GM21619 (cell line): ENCODE data around the gene CDC25A.
A peak's percentile ranks its signal among the peaks of the same experiment; 100 is the strongest.
"Not testable (repeated sequence)": the region's sequence is repeated elsewhere in the genome, so short reads cannot be mapped to it uniquely, and the experiment has no call there.

Source experiments
- ATAC-seq: cut with Tn5 transposase; IDR thresholded peaks from one replicate; pipeline ENCODE4 v1.9.1; 2021; ENCODE audit not compliant: unreplicated experiment

Gene CDC25A

GRCh38 chr3:48188266-48189201 is at the start of gene CDC25A:
Gene CDC25A (minus strand): TSS chr3:48188417. CDS start chr3:48187947, 470 bp downstream.
- peak; percentile 93 for ATAC-seq

- ATAC-seq: no peak
Observed at GRCh38 chr3:48236531-48236930, 48.3 kb upstream of the CDC25A start.

DNA sequence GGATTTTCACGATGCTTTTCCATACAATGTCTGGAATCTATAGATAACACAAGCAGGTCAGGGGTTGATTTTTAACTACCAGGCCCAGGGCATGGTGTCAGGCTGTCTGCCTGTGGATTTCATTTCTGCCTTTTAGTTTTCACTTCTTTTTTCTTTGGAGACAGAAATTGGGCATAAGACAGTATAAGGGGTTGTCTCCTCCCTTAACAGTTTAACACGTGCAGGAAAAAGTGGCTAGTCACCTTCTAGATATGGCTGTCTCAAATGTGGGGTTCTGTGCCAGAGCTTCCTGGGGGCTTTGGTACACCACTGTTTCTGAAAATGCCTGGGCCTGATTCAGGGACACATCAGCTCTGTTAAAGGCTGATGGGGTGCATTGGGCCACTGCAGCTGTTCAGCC is 45.3 kb upstream of the CDC25A start:
- no peak for ATAC-seq

DNA sequence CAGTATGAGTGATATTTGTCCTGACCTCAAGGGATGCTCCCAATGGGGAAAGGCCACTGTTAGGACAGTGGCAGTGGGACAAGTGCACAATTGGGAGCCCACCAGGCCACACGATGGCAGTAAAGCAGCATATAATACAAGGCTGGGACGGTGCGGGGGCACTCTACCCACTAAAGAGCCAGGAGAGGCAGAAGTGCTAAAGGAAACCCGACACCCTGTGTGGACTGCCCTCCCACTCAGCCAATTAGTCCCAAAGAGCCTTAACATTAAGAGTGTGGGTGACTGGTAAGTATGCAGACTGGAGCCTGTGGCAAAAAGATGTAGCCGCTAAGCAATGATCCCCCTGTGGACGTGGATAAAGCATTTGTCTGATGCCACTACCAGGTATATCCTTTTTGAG is 44.5 kb upstream of the CDC25A start:
- ATAC-seq: peak; percentile 72

GRCh38 chr3:48232232-48232631 is 44.0 kb upstream of the CDC25A start:
- ATAC-seq: no peak

GRCh38 chr3:48226939-48227338 is 38.7 kb upstream of the CDC25A start:
- ATAC-seq: no peak

- no peak for ATAC-seq
Observed at GRCh38 chr3:48225587-48225986, 37.4 kb upstream of the CDC25A start.

DNA sequence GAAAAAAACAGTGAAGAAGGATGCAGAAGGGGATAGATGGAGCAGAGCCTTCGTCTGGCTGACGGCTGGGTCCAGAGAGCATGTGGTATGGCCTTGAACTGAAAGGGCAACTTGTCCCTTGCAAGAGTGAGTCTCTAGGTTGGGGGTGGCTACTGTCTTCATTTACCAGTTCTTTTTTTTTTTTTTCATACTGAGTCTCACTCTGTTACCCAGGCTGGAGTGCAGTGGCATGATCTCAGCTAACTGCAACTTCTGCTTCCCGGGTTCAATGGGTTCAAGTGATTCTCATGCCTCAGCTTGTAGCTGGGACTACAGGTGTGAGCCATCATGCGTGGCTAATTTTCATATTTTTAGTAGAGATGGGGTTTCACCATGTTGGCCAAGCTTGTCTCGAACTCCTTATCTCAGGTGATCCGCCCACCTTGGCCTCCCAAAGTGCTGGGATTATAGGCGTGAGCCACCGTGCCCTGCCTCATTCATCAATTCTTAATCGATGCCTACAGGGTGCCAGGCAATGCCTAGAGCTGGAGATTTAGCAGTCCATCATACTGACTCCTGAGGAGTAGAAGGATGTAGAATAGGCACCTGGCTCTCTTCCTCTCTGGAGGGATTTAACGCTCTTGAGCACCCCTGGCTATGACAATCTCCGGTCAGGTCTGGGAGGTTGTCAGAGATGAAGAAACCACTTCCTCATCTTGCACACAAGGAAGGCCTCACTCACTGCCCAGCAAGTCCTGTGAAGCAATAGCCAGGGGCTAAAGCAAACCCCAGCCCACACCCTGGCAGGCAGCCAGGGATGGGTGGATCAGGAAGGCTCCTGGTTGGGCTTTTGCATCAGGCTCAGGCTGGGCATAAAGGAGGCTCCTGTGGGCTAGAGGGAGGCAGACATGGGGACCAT is 34.6 kb upstream of the CDC25A start, which contains the start of gene CAMP:
Gene CAMP (plus strand): TSS at position 880 of the 898 bp plus-strand sequence. CDS start 17 bp downstream, at position 897.
- peak; percentile 49 for ATAC-seq

- ATAC-seq: no peak
Observed at GRCh38 chr3:48220746-48221145, 32.5 kb upstream of the CDC25A start.

DNA sequence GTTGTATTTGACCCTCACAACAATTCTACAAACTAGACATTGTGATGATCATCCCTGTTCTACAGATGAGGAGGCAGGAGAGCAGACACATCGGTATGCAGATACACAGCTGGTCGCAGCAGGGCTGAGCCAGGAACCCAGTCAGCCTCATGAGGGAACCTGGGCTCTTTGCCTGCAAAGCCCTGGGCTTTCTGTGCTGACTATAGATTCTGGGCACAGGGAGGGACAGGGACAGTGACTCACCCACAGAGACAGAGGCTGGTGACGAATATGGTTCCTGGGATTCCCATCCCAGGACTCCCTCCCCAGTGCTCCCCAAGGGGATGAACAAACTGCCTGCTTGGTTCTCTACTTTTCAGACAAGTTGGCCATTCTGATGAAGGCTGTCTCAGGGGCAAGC is 31.3 kb upstream of the CDC25A start:
- no peak for ATAC-seq

- ATAC-seq: no peak
Observed at GRCh38 chr3:48218537-48218936, 30.3 kb upstream of the CDC25A start.

DNA sequence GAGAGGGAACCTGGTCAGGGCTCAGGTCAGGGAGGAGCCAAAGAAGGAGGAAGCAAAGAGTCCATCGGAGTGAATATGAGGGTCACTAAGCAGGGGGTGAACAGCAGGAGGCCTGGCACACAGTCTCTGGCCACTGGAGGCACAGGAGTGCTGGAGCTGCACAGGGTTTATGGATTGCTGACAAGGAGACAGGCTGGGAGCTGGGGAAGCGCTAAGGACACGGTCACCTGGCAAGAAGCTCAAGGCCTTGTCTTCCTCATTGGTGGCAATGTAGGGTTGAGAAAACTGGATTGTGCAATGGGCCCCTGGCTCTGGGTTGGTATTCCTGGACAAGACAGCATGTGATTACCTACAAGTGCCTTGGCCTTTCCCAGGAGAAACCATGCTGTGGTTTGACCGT is 29.2 kb upstream of the CDC25A start:
- ATAC-seq: no peak

DNA sequence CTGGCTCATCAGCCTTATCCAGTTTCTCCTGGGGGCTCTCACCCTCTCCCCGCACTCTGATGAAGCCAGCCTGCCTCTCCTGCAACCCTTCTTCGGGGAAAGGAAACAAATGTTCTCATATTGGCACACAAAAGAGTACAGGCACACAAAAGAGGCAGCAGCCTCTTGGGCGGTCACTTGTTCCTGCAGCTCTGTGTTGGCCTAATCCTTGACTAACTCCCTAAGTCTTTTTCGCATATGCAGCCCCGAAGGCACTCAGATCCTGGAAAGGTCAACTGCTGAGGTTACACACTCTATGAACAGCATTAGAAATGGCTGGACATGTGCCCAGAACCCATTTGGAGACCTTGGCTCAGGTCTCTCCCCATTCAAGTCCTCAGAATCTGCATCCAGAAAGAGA is 27.7 kb upstream of the CDC25A start:
- ATAC-seq: no peak

- ATAC-seq: no peak
Observed at GRCh38 chr3:48215466-48215865, 27.2 kb upstream of the CDC25A start.

DNA sequence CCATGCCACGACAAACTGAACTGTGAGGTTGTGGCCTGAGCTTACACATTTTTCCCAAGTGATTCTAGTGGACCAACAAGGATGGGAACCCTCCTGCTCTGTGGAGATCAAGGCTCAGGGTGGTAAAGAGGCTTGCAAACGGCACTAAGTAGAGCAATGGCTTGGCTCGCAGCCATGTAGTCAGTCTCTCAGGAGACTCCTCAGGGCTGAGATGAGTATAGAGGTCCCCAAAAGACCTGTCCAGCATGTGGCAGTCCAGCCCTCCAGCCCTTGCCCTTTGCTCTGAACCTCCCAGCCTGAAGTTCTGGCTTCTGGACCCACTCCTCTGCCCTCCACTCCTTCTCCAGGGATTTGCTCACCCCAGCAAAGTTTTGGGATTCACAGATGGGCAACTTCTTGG is 26.8 kb upstream of the CDC25A start:
- no peak for ATAC-seq

GRCh38 chr3:48214225-48214624 is 26.0 kb upstream of the CDC25A start:
- no peak for ATAC-seq

DNA sequence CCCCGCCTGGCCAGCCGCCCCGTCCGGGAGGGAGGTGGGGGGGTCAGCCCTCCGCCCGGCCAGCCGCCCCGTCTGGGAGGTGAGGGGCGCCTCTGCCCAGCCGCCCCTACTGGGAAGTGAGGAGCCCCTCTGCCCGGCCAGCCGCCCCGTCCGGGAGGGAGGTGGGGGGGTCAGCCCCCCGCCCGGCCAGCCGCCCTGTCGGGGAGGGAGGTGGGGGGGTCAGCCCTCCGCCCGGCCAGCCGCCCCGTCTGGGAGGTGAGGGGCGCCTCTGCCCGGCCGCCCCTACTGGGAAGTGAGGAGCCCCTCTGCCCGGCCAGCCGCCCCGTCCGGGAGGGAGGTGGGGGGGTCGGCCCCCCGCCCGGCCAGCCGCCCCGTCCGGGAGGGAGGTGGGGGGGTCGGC is 23.6 kb upstream of the CDC25A start:
- not testable (repeated sequence) for ATAC-seq

DNA sequence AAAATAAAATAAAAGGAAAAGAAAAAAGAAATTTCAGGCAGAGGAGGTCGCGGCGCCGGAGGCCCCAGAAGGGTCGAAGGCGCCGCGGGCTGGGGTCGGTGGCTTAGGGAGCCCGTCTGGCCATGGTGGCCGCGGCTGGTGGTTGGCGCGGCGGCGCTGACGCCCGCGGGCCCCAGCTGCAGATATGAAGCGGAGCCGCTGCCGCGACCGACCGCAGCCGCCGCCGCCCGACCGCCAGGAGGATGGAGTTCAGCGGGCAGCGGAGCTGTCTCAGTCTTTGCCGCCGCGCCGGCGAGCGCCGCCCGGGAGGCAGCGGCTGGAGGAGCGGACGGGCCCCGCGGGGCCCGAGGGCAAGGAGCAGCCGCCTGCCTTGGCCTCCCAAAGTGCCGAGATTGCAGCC is 22.3 kb upstream of the CDC25A start:
- not testable (repeated sequence) for ATAC-seq

- ATAC-seq: no peak
Observed at GRCh38 chr3:48209445-48209844, 21.2 kb upstream of the CDC25A start.

- no peak for ATAC-seq
Observed at GRCh38 chr3:48208076-48208475, 19.9 kb upstream of the CDC25A start.

DNA sequence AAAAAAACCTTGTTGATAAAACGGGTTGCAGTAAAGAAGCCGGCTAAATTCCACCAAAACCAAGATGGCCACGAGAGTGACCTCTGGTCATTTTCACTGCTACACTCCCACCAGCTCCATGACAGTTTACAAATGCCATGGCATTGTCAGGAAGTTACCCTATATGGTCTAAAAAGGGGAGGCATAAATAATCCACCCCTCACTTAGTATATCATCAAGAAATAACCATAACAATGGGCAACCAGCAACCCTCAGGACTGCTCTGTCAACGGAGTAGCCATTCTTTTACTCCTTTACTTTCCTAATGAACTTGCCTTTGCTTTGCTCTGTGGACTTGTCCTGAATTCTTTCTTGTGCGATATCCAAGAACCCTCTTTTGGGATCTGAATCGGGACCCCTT is 14.4 kb upstream of the CDC25A start:
- no peak for ATAC-seq

GRCh38 chr3:48199117-48199516 is 10.9 kb upstream of the CDC25A start:
- no peak for ATAC-seq
